HepG2 (cell line): ENCODE data around the gene PTPRB. TPM values are rescaled to one million over a fixed set of nuclear protein-coding genes. Genes with fewer than 3 reads are reported as not detected.
A peak's percentile ranks its signal among the peaks of the same experiment; 100 is the strongest.

ENCODE experiments used
- ATM ChIP-seq: fragments of 450-650 bp; IDR thresholded peaks from 2 replicates; pipeline ENCODE4 v1.7.1; 2017; ENCODE audit warnings: mild to moderate bottlenecking, borderline replicate concordance
- EED ChIP-seq: sonication (generic); formaldehyde crosslinking; IDR thresholded peaks from 2 replicates; pipeline ENCODE4 v1.5.0; 2020; ENCODE audit warnings: mild to moderate bottlenecking, missing genetic modification reagents
- GABPA ChIP-seq, 2 experiments: IDR thresholded peaks; 2 replicates each; pipeline ENCODE4 v1.6.1; 2011 to 2016; ENCODE audit warnings: low read depth in 2 of 2, low read length in 1 of 2, missing biosample characterization in 1 of 2, missing genetic modification characterization in 1 of 2
- GTF2F1 ChIP-seq: fragments of 150-350 bp; IDR thresholded peaks from 2 replicates; pipeline ENCODE4 v1.6.1; 2014; ENCODE audit warnings: low read length
- HNF1B ChIP-seq: sonication (generic); formaldehyde crosslinking; IDR thresholded peaks from 2 replicates; pipeline ENCODE4 v1.5.1; 2020; ENCODE audit warnings: mild to moderate bottlenecking, moderate library complexity, missing genetic modification reagents
- HOMEZ ChIP-seq: IDR thresholded peaks from 2 replicates; pipeline ENCODE4 v1.6.1; 2016; ENCODE audit warnings: low read depth
- NONO ChIP-seq, 2 experiments: fragments of 450-650 bp in 1 of 2; sonication (generic) in 1 of 2; formaldehyde crosslinking in 1 of 2; IDR thresholded peaks in 1 of 2; conservative IDR thresholded peaks in 1 of 2; 2 replicates each; pipeline versions ENCODE4 v1.6.1 to v1.8.0; 2017 to 2022; ENCODE audit warnings: mild to moderate bottlenecking in 1 of 2, missing genetic modification reagents in 1 of 2, moderate library complexity in 1 of 2
- NR1H2 ChIP-seq: sonication (generic); formaldehyde crosslinking; IDR thresholded peaks from 2 replicates; pipeline ENCODE4 v1.8.1; 2022; ENCODE audit warnings: low read depth, missing genetic modification reagents, borderline replicate concordance
- PHF20 ChIP-seq: sonication (generic); formaldehyde crosslinking; IDR thresholded peaks from 2 replicates; pipeline ENCODE4 v1.5.0; 2020; ENCODE audit warnings: mild to moderate bottlenecking, missing genetic modification reagents
- PHF8 ChIP-seq: sonication (generic); formaldehyde crosslinking; IDR thresholded peaks from 2 replicates; pipeline ENCODE4 v1.5.0; 2020; ENCODE audit warnings: missing genetic modification reagents
- POLR2A ChIP-seq, 2 experiments: IDR thresholded peaks; 2 replicates each; pipeline ENCODE4 v1.6.1; 2011; ENCODE audit warnings: low read depth in 2 of 2, low read length in 2 of 2, mild to moderate bottlenecking in 1 of 2, moderate library complexity in 1 of 2; ENCODE audit not compliant: insufficient read depth in 1 of 2
- POLR2AphosphoS5 ChIP-seq: IDR thresholded peaks from 2 replicates; pipeline ENCODE4 v1.6.1; 2012; ENCODE audit warnings: low read depth, low read length
- STAT6 ChIP-seq: sonication (generic); formaldehyde crosslinking; IDR thresholded peaks from 2 replicates; pipeline ENCODE4 v1.4.0; 2020; ENCODE audit warnings: missing genetic modification reagents, mild to moderate bottlenecking, borderline replicate concordance
- YEATS2 ChIP-seq: sonication (generic); formaldehyde crosslinking; IDR thresholded peaks from 2 replicates; pipeline ENCODE4 v1.4.0; 2020; ENCODE audit warnings: missing genetic modification reagents, borderline replicate concordance
- ZNF20 ChIP-seq: sonication (generic); formaldehyde crosslinking; IDR thresholded peaks from 2 replicates; pipeline ENCODE4 v1.4.0; 2020; ENCODE audit warnings: mild to moderate bottlenecking, moderate library complexity, missing genetic modification reagents
- ZNF777 ChIP-seq: sonication (generic); formaldehyde crosslinking; IDR thresholded peaks from 2 replicates; pipeline ENCODE4 v1.4.0; 2020; ENCODE audit warnings: missing genetic modification reagents
- polyA plus RNA-seq, 8 experiments: library from polyadenylated mRNA; depleted of rRNA in 3 of 8; stranded (reverse) in 7 of 8; unstranded in 1 of 8; fragments of >200 nt; fragmentation: Illumina TruSeq in 4 of 8; extraction: Trizol in 4 of 8; gene quantifications; 2 replicates each; pipeline versions ENCODE4 v1.2.1 to v1.2.3, GENCODE V29; 2011 to 2016; ENCODE audit warnings: low read depth in 4 of 8, missing spikeins in 1 of 8, mixed read lengths in 1 of 8; ENCODE audit not compliant: insufficient read depth in 1 of 8
- total RNA-seq, 5 experiments: library from RNA; depleted of rRNA; stranded (reverse); fragments of >200 nt; fragmentation: Illumina TruSeq; extraction: Trizol; gene quantifications; 2 replicates each; pipeline ENCODE4 v1.2.3, GENCODE V29; 2016; ENCODE audit warnings: low read depth in 1 of 5
- TF ChIP-seq, protein P1 (sequence below): sonication (generic); formaldehyde crosslinking; IDR thresholded peaks from 2 replicates; pipeline ENCODE4 v1.4.0; 2020; ENCODE audit warnings: missing genetic modification reagents, mild to moderate bottlenecking, borderline replicate concordance
- TF ChIP-seq, protein P2 (sequence below): sonication (generic); formaldehyde crosslinking; IDR thresholded peaks from 2 replicates; pipeline ENCODE4 v1.4.0; 2020; ENCODE audit warnings: mild to moderate bottlenecking, missing genetic modification reagents

The PTPRB gene
- total and polyA plus RNA-seq, 2 of the 13 experiments (the other 11 are each of a cell fraction or from before 2014, with no cell fraction given) = 0.02 to 0.07 TPM

DNA sequence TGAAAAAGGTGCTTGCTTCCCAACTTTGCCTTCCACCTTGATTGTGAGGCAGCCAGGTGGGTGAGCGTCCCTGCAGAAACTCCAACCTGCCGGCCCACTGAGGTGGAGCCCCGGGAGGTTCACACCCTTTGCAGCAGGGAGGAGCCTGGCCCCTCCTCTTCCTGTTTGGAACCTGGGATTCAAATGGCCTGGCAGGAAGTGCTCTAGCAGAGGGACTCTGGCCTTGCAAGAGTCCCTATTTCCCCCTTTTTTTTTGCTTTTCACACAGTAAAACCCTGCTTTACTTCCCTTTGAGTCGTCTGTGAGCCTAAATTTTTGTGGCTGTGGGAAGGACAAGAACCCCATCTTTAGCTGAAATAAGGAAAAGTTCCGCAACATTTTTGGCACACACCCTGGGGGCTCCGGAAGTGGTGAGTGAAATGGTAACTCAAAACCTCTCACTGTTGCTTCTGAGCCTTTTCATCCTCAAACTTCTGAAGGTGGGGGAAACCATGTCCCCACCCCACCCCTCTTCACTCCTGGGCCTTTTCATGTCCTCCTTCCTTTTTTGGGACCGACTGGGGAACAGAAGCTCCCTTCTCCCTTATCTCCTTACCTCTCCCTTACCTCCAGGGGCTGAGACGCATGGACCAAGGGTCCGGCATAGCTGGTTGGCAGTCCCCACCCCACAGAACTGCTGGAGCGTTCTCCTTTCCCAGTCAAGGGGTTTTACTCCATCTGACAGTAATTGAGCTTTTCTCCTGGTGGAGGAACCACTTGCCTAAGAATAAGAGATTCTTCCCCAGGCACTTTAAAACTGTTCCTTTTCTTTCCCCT, 169.1 kb downstream of the PTPRB start (continued):
- TF ChIP-seq STAT6 (CRISPR knock-in tag) = no peak
- TF ChIP-seq, protein P1, sequence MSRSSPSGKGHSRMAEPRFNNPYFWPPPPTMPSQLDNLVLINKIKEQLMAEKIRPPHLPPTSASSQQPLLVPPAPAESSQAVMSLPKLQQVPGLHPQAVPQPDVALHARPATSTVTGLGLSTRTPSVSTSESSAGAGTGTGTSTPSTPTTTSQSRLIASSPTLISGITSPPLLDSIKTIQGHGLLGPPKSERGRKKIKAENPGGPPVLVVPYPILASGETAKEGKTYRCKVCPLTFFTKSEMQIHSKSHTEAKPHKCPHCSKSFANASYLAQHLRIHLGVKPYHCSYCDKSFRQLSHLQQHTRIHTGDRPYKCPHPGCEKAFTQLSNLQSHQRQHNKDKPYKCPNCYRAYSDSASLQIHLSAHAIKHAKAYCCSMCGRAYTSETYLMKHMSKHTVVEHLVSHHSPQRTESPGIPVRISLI (CRISPR knock-in tag) = no peak
- TF ChIP-seq NR1H2 (CRISPR knock-in tag) = no peak
- no peak for TF ChIP-seq GTF2F1
- peak; percentile 69 for TF ChIP-seq PHF8
- no peak for TF ChIP-seq EED (CRISPR knock-in tag)
- TF ChIP-seq ZNF777 (CRISPR knock-in tag) = no peak
- peak; percentile 54; the same call in 1 of the 2 replicates for TF ChIP-seq GABPA (IDR thresholded peaks at IDR 0.05; ENCODE audit: low read depth, low read length)
- TF ChIP-seq GABPA (CRISPR knock-in tag; IDR thresholded peaks at IDR 0.05; ENCODE audit: low read depth) = peak; percentile 89
- TF ChIP-seq POLR2A (IDR thresholded peaks at IDR 0.05; ENCODE audit: insufficient read depth in 1 of 2, low read depth in 2 of 2, low read length in 2 of 2) = peak; percentile 51; a peak in 2 of 4 replicates
- peak; percentile 46; the same call in 1 of the 2 replicates for TF ChIP-seq POLR2AphosphoS5
- TF ChIP-seq HOMEZ (CRISPR knock-in tag) = no peak
- no peak for TF ChIP-seq HNF1B (CRISPR knock-in tag)
- no peak for TF ChIP-seq ATM
- no peak for TF ChIP-seq ZNF20 (CRISPR knock-in tag)
- 0 out of 2 replicates have a peak, but pooled peaks have one; percentile 25 for TF ChIP-seq YEATS2 (CRISPR knock-in tag)
- no peak for TF ChIP-seq NONO (IDR thresholded peaks at IDR 0.05)
- no peak for TF ChIP-seq NONO (CRISPR knock-in tag; conservative IDR thresholded peaks at IDR 0.05)
- TF ChIP-seq PHF20 (CRISPR knock-in tag) = peak; percentile 43; the same call in 1 of the 2 replicates
- TF ChIP-seq, protein P2, sequence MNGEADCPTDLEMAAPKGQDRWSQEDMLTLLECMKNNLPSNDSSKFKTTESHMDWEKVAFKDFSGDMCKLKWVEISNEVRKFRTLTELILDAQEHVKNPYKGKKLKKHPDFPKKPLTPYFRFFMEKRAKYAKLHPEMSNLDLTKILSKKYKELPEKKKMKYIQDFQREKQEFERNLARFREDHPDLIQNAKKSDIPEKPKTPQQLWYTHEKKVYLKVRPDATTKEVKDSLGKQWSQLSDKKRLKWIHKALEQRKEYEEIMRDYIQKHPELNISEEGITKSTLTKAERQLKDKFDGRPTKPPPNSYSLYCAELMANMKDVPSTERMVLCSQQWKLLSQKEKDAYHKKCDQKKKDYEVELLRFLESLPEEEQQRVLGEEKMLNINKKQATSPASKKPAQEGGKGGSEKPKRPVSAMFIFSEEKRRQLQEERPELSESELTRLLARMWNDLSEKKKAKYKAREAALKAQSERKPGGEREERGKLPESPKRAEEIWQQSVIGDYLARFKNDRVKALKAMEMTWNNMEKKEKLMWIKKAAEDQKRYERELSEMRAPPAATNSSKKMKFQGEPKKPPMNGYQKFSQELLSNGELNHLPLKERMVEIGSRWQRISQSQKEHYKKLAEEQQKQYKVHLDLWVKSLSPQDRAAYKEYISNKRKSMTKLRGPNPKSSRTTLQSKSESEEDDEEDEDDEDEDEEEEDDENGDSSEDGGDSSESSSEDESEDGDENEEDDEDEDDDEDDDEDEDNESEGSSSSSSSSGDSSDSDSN (CRISPR knock-in tag) = no peak
